ENCODE results near the gene RASSF3. TPM values are rescaled to one million over a fixed set of nuclear protein-coding genes. Genes with fewer than 3 reads are reported as not detected.

The RASSF3 gene
- polyA plus RNA-seq, 1 donor from 2014 or later = 0.06 TPM

DNA sequence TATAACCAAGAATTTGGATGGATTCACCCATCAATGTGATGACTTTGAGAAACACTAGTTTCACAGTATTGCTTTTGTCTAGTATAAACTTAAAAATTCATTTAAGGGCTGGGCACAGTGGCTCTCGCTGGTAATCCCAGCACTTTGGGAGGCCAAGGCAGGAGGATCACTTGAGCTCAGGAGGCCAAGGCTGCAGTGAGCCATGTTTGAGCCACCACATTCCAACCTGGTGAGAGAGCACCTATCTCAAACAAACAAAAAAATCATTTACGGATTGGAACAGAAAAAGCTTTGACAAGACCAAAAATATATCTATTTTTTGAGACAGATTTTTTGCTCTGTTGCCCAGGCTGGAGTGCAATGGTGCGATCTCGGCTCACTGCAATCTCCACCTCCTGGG is 121.4 kb downstream of the RASSF3 start:
- Histone ChIP-seq H4K20me1 (ENCODE audit: insufficient read depth) (no peaks in the 10 kb centered on the region), H2AFZ (ENCODE audit: low read depth, low read length) (no peak overlapping the region), H3K9me3 (ENCODE audit: low read length) (no peaks in the 10 kb centered on the region), H3K36me3 (ENCODE audit: insufficient read depth, low read length) (peaks cover 6% of the 10 kb centered on the region), H3K9ac (ENCODE audit: low read length) (no peak overlapping the region), H3K79me2 (replicated peaks; ENCODE audit: insufficient read depth, low read length) (no peaks in the 10 kb centered on the region), H3K4me3 (ENCODE audit: low read length) (no peak overlapping the region), H3K27ac (ENCODE audit: low read length) (no peak overlapping the region), H3F3A (ENCODE audit: insufficient read depth, low read length, poor library complexity, severe bottlenecking) (no peaks in the 10 kb centered on the region), H3K27me3 (ENCODE audit: insufficient read depth, low read depth, low read length) (no peaks in the 10 kb centered on the region), H3K9me2 (ENCODE audit: insufficient read depth, low read length) (no peaks in the 10 kb centered on the region), H3K4me2 (ENCODE audit: low read length) (no peak overlapping the region)
- TF ChIP-seq RAD21 (conservative IDR thresholded peaks at IDR 0.05) (no peak), EP300 (conservative IDR thresholded peaks at IDR 0.05; ENCODE audit: poor library complexity, severe bottlenecking) (no peak), EZH2 (IDR thresholded peaks at IDR 0.05; ENCODE audit: borderline replicate concordance, insufficient read depth, low read length, poor library complexity, severe bottlenecking) (no peak), TAF1 (IDR thresholded peaks at IDR 0.05; ENCODE audit: low read depth) (no peak), SMC3 (conservative IDR thresholded peaks at IDR 0.05; ENCODE audit: poor library complexity) (no peak), POLR2AphosphoS5 (IDR thresholded peaks at IDR 0.05) (no peak), MXI1 (conservative IDR thresholded peaks at IDR 0.05; ENCODE audit: poor library complexity, severe bottlenecking) (no peak)
- TF ChIP-seq, protein P1, sequence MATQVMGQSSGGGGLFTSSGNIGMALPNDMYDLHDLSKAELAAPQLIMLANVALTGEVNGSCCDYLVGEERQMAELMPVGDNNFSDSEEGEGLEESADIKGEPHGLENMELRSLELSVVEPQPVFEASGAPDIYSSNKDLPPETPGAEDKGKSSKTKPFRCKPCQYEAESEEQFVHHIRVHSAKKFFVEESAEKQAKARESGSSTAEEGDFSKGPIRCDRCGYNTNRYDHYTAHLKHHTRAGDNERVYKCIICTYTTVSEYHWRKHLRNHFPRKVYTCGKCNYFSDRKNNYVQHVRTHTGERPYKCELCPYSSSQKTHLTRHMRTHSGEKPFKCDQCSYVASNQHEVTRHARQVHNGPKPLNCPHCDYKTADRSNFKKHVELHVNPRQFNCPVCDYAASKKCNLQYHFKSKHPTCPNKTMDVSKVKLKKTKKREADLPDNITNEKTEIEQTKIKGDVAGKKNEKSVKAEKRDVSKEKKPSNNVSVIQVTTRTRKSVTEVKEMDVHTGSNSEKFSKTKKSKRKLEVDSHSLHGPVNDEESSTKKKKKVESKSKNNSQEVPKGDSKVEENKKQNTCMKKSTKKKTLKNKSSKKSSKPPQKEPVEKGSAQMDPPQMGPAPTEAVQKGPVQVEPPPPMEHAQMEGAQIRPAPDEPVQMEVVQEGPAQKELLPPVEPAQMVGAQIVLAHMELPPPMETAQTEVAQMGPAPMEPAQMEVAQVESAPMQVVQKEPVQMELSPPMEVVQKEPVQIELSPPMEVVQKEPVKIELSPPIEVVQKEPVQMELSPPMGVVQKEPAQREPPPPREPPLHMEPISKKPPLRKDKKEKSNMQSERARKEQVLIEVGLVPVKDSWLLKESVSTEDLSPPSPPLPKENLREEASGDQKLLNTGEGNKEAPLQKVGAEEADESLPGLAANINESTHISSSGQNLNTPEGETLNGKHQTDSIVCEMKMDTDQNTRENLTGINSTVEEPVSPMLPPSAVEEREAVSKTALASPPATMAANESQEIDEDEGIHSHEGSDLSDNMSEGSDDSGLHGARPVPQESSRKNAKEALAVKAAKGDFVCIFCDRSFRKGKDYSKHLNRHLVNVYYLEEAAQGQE (IDR thresholded peaks at IDR 0.05; ENCODE audit: borderline replicate concordance) = no peak
- TF ChIP-seq, protein P2, sequence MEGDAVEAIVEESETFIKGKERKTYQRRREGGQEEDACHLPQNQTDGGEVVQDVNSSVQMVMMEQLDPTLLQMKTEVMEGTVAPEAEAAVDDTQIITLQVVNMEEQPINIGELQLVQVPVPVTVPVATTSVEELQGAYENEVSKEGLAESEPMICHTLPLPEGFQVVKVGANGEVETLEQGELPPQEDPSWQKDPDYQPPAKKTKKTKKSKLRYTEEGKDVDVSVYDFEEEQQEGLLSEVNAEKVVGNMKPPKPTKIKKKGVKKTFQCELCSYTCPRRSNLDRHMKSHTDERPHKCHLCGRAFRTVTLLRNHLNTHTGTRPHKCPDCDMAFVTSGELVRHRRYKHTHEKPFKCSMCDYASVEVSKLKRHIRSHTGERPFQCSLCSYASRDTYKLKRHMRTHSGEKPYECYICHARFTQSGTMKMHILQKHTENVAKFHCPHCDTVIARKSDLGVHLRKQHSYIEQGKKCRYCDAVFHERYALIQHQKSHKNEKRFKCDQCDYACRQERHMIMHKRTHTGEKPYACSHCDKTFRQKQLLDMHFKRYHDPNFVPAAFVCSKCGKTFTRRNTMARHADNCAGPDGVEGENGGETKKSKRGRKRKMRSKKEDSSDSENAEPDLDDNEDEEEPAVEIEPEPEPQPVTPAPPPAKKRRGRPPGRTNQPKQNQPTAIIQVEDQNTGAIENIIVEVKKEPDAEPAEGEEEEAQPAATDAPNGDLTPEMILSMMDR (IDR thresholded peaks at IDR 0.05; ENCODE audit: poor library complexity, severe bottlenecking) = no peak

DNA sequence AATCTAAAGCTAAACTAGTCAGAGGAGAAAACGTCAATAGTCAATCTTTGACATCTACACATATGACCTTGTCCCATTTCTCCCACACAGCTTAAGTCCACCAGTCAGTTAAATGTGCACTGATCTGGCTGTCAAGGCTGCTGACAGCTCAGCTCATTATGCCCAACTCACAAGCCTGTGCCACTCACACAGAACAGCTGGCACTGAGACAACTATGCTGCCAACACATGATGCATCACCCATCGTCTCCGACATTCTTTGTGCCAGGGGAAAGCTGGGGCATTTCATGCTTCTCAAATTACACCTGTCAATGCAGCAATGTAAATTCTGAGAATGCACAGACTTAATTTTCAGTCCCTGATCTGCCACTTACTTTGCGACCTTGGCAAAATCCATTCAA is 123.6 kb downstream of the RASSF3 start:
- Histone ChIP-seq H3K36me3 (ENCODE audit: insufficient read depth, low read length) (peaks cover 10% of the 10 kb centered on the region), H3K9me2 (ENCODE audit: insufficient read depth, low read length) (no peaks in the 10 kb centered on the region), H2AFZ (ENCODE audit: low read depth, low read length) (no peak overlapping the region), H3K27me3 (ENCODE audit: insufficient read depth, low read depth, low read length) (no peaks in the 10 kb centered on the region), H3K9ac (ENCODE audit: low read length) (no peak overlapping the region), H3K9me3 (ENCODE audit: low read length) (no peaks in the 10 kb centered on the region), H3K4me2 (ENCODE audit: low read length) (no peak overlapping the region), H3K79me2 (replicated peaks; ENCODE audit: insufficient read depth, low read length) (no peaks in the 10 kb centered on the region), H3F3A (ENCODE audit: insufficient read depth, low read length, poor library complexity, severe bottlenecking) (no peaks in the 10 kb centered on the region), H3K27ac (ENCODE audit: low read length) (no peak overlapping the region), H3K4me3 (ENCODE audit: low read length) (no peak overlapping the region), H4K20me1 (ENCODE audit: insufficient read depth) (no peaks in the 10 kb centered on the region)
- no peak for TF ChIP-seq MXI1 (conservative IDR thresholded peaks at IDR 0.05; ENCODE audit: poor library complexity, severe bottlenecking)
- TF ChIP-seq SMC3 (conservative IDR thresholded peaks at IDR 0.05; ENCODE audit: poor library complexity) = no peak
- TF ChIP-seq TAF1 (IDR thresholded peaks at IDR 0.05; ENCODE audit: low read depth) = no peak
- TF ChIP-seq RAD21 (conservative IDR thresholded peaks at IDR 0.05) = no peak
- no peak for TF ChIP-seq EP300 (conservative IDR thresholded peaks at IDR 0.05; ENCODE audit: poor library complexity, severe bottlenecking)
- no peak for TF ChIP-seq POLR2AphosphoS5 (IDR thresholded peaks at IDR 0.05)
- TF ChIP-seq, protein P1 (IDR thresholded peaks at IDR 0.05; ENCODE audit: borderline replicate concordance) = no peak
- no peak for TF ChIP-seq EZH2 (IDR thresholded peaks at IDR 0.05; ENCODE audit: borderline replicate concordance, insufficient read depth, low read length, poor library complexity, severe bottlenecking)
- TF ChIP-seq, protein P2 (IDR thresholded peaks at IDR 0.05; ENCODE audit: poor library complexity, severe bottlenecking) = no peak

Measured in neural cell (in vitro differentiated cells).